GM19395 (cell line): Measurements from ENCODE around the gene LARP1.
"Not testable (repeated sequence)": the region's sequence is repeated elsewhere in the genome, so short reads cannot be mapped to it uniquely, and the experiment has no call there.

Experiments used
- ATAC-seq: cut with Tn5 transposase; IDR thresholded peaks from one replicate; pipeline ENCODE4 v1.9.1; 2021; ENCODE audit warnings: mild to moderate bottlenecking, moderate library complexity; ENCODE audit not compliant: unreplicated experiment

The LARP1 gene

GRCh38 chr5:154755361-154756008, at the start of gene LARP1:
Gene LARP1 (plus strand): TSS chr5:154755377. CDS start chr5:154755758, 381 bp downstream.
- peak; percentile 10 for ATAC-seq

GRCh38 chr5:154706416-154706815, 48.8 kb upstream of the LARP1 start:
- ATAC-seq = no peak

GRCh38 chr5:154707641-154708040, 47.5 kb upstream of the LARP1 start:
- ATAC-seq = no peak

DNA sequence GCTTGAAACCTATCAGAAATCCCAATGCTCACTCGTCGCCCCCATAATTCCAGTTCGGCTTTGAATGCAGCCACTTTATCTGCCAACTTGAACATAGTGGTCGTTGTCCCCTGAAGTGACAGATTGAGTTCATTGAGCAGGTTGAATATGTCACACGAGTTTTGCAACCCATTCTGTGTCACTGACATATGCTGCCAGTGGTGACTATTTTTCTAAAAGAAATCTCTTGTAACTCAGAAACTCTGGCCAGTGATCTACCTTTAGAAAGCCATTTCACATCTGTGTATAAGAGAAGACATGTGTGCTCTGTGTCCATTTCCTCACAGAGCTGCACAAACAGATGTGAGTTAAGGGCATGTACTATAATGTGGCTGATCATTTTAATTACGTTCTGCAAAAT, 47.0 kb upstream of the LARP1 start:
- no peak for ATAC-seq

GRCh38 chr5:154708846-154709245, 46.3 kb upstream of the LARP1 start:
- ATAC-seq = no peak

- no peak for ATAC-seq
These were observed 45.5 kb upstream of the LARP1 start for GRCh38 chr5:154709368-154710305.

DNA sequence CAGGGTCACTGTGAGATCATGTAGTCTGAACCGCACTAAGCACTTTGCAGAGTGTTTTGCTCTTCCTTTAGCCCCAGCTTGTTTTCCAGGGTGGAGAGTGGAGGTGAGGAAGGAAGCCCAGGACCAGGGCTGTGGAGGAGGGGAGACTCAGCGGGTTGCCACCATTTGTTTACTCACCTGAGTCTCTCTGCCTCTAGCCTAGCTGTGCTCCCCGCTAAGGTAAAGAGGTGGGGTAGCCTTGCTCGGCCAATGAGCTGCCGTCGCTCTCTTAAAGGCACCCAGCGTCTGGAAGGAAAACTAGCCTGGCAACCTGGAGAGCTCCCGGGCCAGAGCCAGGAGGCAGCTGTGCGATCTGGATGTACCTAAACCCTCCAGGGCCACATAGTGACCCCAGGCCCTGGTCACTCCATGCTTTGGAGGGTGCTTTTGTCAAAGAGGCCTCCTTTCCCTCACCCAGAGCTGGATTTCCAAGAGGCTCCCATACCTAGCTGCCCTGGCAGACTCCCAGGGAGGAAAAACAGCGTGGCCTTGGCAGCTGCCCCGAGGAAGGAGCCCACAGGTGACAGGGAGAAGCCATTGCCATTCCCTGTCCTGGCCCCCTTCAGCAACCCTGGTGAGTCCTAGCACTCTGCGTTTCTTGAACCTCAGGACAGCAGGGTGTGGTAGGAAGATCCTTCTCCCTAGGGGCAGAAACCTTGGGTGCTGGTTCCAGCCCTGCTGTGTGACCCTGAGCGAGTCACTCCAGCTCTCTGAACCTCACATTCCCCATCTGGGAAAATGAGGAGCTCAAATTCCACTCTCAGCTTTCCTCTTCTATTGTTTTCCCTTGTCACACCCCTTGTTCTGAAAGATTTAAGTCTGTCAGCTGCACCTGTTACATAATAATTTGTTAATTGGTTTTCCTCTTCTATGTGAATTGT, 42.4 kb upstream of the LARP1 start:
- ATAC-seq = no peak

DNA sequence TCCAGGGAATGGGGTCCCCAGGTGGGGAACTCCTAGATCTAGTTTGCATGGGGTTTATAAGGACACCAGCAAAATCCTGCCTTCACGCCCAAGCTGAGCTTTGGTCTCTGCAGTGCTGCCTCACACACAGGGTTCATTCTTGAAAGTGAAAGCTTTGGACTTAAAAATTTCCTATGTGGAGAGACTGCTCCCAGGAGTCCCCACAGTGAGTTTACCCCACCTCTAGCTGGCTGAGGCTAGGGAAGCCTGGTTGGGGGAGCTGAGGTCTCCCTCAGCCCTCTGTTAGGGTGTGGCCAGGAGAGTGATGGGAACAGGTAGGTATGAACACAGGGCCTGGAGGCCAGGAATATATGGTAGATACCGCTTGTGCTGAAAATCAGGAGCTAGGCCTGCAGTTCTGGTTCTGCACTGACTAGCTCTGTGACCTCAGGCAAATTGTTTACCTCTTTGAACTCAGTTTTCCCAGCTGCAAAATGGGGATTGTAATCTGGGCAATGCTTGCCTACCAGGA, 41.5 kb upstream of the LARP1 start:
- no peak for ATAC-seq

- ATAC-seq = peak; percentile 80
These were observed 40.8 kb upstream of the LARP1 start for GRCh38 chr5:154714266-154714986.

- no peak for ATAC-seq
These were observed 33.6 kb upstream of the LARP1 start for GRCh38 chr5:154721481-154722058.

- no peak for ATAC-seq
These were observed 33.1 kb upstream of the LARP1 start for GRCh38 chr5:154722097-154722496.

- ATAC-seq = no peak
These were observed 32.2 kb upstream of the LARP1 start for GRCh38 chr5:154722936-154723335.

DNA sequence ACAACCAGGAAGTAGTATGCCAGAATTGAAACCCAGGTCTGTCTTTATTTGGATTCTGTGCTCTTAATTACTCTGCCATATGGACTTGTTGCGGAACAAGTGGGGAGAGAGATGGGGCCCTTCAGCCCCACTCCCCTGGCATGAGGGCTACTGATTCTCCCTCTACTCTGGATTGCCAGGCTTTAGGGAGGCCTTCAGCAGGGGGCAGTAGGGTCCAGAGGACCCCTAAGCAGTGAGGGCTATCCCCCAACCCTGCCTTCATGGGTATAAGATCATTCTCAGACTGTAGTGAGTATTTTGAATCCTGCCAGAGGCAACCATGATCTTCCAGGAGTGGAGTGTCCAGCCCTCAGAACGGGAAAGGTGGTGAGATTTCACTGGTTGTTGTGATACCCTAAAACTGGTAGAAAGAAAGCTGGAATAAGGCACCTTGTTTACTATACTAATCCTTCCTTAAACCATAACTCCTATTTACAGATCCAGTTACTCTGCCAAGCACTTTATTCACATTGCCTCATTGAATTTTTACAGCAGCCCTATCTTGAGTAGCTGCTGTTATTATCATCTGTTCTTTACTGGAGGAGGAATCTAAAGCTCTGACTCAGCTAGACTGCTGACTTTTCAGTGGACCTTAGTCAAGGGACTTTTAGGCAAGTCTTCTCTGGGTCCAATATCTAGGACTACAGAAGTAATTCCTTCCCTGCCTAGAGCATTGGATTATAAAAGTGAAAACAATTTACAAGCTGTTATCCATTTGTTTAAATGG, 31.3 kb upstream of the LARP1 start:
- no peak for ATAC-seq

- no peak for ATAC-seq
These were observed 27.8 kb upstream of the LARP1 start for GRCh38 chr5:154727361-154727760.

DNA sequence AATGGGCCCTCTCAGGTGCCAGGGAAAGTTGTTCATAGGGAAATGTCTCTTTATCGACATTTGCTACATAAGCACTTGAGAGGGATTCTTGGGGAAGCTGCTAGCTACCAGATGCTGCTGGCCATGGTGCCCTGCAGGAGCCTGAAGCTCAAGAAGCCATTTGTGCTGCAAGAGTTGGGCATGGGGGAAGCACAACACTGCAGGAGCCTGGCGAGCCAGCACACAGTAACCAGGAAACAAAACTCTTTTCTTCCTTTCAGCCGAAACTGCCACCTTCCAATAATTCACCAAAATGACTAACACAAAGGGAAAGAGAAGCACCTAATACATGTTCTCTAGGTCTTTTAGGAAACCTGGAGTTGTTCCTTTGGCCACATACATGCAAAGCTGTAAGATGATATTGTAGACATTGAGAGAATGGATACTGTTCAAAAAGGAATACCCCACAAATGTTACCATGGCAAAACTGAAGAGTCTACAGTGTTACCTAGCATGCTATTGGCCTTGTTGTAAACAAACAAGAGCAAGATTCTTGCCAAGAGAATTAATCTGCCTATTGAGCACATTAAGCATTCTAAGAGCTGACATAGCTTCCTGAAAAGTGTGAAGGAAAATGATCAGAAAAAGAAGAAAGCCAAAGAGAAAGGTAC, 26.1 kb upstream of the LARP1 start:
- ATAC-seq = no peak

- ATAC-seq = no peak
These were observed 25.6 kb upstream of the LARP1 start for GRCh38 chr5:154729613-154730012.

GRCh38 chr5:154730761-154731160, 24.4 kb upstream of the LARP1 start:
- ATAC-seq = not testable (repeated sequence)

DNA sequence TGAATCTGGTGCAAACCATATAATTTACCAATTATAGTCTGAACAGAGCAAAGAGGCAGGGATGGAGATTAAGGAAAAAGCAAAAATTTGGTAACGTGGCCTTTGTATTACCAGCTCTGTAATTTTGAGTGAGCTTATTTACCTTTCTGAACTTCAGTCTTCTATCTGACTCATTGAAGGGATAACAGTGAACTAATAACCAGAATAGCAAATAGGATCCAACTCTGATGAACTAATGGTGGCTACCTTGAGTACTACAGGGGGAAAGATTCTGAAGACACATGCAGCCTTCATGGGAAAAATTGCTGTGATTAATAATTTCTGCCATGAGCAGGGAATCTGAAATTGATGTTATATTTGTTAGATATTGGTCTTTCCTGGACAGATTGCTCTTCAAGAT, 23.0 kb upstream of the LARP1 start:
- ATAC-seq = no peak
